ENCODE results near the gene TTC22.

The TTC22 gene

GRCh38 chr1:54745274-54745673, 55.8 kb downstream of the TTC22 start:
- no peak for DNase-seq

- DNase-seq: no peak
These were observed 56.4 kb downstream of the TTC22 start for GRCh38 chr1:54744696-54745095.

GRCh38 chr1:54743416-54744226, 57.5 kb downstream of the TTC22 start:
- DNase-seq: no peak

GRCh38 chr1:54742282-54742681, 58.8 kb downstream of the TTC22 start:
- DNase-seq: no peak

GRCh38 chr1:54741531-54741930, 59.6 kb downstream of the TTC22 start:
- DNase-seq: no peak

- no peak for DNase-seq
These were observed 62.9 kb downstream of the TTC22 start for GRCh38 chr1:54738244-54738643.

GRCh38 chr1:54736685-54737084, 64.4 kb downstream of the TTC22 start:
- DNase-seq: no peak
